HG02981 (cell line): ENCODE results near the gene TMEM208.

ENCODE experiments used
- ATAC-seq: cut with Tn5 transposase; IDR thresholded peaks from one replicate; pipeline ENCODE4 v1.9.1; 2021; ENCODE audit warnings: mild to moderate bottlenecking, moderate library complexity; ENCODE audit not compliant: unreplicated experiment

The TMEM208 gene

DNA sequence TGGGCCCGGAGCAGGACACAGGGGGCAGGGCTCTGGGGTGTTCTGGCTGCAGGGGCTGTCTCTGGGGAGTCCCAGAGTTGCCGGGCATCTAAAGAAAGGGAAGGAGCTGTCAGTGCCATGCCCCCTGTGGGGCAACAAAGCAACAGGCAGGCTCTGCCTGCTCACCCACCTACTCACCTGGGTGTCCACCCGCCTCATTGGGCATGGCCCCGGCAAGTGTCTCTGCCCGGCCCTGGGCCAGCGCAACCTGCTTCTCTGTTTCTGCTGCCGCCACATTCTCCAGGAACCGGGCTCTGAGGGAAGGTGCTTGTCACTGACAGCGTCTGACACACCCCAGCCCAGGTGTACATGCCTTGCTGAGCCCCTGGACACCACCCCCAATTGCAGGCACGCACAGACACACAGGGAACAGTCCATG lies 7.3 kb downstream of the TMEM208 start:
- ATAC-seq, result no peak

DNA sequence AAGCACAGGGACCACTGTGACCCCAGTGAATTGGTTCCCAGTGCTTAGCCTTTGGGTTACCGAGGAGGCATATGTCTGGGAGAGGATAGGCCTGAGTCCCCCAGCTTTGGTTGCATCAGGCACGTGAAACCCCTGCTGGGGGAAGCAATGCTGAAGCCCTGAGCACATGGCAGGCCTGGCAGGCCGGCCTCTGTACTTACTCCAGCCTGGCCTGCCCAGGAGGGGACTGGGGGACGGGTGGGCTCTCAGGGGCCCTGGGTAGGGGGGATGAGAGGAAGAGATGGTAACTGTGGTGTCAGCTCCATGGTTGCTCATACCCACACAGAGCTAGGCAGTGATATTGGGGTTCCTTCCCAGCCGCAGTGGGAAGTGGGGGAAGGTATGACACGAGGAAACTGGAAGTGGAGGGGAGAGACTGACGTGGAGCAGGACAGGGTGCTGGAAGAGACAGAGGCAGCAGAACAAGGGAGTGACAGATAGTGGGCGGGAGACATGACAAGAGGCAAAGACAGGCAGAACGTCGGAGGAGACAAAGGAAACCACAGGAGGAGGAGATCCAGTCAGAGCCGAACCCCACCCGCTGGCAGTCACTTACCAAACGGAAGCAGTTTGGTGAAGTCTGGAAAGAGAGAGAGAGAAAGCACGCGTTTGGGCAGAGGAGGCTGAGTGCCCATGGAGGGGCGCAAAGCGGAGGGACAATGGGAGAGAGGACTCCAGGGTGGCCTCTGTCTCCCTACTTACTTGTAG lies 9.1 kb downstream of the TMEM208 start:
- ATAC-seq, result no peak

DNA sequence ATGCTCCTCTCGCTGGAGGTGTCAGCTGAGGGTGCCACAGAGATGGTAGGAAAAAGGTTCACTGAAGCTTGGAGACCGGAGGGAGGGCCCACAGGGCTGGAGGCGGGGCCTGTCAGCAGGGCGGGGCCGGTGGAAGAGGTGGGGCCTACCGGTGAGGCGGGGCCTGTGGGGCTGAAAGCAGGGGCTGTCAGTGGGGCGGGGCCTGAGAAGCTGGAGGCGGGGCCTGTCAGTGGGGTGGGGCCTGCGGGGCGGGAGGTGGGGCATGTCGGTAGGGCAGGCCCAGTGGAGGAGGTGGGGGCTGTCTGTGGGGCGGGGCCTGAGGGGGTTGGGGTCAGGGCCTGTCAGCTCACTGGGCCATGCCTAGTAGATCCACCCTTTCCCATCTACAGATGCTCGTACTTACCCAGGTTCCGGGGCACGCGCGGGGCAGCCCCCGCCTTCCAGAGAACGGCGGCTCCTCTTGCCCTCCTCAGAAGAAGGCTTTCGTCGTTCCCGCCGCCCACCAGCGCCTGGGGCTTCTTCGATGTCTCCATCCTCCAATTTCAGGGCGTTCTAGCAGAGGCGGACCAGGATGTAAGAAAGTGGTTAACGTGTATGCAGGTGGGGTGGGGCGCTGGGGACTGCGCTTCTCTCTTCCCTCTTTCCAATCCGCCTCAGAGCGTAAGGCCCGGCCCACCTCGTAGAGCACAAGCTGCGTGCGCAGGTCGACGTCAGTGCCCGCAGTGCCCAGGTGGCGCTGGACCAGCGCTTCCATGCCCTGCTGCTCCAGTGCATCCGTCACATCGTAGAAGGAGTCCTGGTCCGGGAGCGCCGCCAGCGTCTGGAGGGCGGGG lies 9.8 kb downstream of the TMEM208 start:
- peak; percentile 57 for ATAC-seq

DNA sequence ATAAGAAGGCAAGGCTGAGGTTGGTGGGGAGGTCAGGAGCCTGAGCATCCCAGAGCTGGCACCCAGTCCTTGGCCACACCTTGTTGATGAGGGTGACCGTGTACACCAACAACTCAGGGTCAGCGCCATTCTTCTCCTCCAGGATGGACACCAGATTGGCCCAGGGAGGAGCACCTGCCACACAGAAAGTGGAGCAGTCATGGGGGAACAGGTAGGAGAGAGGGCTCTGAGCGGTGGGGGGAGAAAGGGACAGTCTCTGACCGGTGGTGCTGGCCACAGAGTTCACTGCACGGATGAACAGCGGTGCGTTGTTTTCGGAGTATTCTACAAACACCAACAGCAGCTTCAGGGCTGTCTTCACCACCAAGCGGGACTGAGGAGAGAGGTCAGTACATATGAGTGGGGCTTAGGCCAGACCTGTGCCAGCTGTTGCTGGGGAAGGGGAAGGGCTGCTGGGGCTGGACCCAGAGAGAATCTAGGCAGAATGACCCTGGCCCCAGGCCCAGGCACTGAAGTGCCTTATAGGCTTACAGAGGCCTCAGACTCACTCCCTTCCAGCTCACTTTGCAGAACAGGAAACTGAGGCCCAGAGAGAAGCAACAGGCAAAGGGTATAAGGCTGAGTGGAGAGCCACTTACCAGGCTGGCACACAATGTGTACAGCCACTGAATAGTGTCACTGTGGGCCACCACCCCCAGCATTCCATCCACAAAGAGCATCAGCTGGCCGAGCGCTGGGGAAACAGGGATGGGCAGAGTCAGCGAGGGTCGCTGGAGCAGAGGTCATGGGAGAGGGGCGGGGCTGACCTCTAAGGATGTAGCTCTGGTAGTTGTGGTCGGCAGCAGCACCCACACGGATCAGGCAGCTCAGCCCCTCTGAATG lies 10.7 kb downstream of the TMEM208 start:
- no peak for ATAC-seq

DNA sequence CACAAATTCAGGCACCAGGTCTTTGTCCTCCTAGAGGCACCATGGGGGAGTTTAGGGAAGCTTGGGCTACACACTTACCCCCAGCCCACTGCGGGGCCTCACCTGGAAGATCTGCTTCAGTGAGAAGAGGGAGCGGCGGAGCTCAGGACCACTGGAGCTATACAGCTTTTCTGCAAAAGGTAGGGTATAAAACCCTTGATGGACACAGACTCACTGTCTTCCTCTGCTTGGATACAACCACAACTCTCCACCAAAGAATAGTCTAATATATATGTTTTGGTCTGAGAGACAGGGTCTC lies 11.3 kb downstream of the TMEM208 start:
- no peak for ATAC-seq

DNA sequence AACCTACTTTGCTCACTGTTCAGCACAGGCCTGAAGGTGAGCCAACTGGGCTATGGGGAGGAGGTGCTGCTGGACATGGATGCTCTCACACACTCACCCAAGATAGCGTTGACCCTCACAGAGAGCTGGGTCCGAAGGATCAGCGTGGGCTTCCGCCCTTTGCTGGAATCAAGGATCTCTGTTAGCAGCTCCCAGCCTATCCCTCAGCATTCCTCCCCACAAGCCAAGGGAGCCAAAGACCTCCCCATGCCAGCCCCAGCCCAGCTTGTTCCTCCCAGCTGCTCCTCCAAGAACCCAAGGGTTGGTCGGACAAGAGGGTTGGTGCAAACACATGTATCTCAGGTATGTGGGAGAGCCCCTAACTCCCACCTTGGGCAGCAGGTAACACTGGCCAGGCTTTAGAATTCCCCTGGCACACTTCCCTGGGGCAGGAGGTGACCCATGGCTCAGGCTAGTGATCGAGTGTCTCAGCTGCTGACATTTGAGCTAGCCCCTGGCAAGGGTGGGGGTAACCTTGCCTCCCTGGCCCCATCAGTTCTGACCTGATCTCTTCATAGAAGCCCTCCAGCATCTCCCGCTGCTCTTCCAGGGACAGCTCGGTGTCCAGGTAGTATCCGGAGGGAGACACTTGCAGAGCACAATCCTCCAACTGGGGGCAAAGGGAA lies 12.0 kb downstream of the TMEM208 start:
- ATAC-seq, result no peak

DNA sequence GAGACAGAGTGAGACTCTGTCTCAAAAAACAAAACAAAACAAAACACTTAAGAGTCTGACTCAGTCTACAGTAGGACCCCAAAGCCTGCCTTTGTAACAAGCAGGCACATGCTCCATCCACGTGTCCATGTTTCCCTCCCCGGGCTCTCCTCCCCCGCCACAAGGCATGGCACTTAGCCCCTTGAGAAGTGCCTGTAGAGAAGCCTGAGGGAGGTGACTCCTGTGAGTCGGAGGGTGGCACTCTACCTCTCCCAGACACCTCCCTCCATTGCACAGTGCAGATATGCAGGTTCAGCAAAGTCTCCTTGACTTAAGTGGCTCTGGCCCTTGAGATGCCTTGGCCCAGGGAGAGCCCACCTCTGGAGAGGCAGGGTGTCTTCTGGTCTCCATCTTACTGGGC lies 13.6 kb downstream of the TMEM208 start:
- ATAC-seq, result no peak

DNA sequence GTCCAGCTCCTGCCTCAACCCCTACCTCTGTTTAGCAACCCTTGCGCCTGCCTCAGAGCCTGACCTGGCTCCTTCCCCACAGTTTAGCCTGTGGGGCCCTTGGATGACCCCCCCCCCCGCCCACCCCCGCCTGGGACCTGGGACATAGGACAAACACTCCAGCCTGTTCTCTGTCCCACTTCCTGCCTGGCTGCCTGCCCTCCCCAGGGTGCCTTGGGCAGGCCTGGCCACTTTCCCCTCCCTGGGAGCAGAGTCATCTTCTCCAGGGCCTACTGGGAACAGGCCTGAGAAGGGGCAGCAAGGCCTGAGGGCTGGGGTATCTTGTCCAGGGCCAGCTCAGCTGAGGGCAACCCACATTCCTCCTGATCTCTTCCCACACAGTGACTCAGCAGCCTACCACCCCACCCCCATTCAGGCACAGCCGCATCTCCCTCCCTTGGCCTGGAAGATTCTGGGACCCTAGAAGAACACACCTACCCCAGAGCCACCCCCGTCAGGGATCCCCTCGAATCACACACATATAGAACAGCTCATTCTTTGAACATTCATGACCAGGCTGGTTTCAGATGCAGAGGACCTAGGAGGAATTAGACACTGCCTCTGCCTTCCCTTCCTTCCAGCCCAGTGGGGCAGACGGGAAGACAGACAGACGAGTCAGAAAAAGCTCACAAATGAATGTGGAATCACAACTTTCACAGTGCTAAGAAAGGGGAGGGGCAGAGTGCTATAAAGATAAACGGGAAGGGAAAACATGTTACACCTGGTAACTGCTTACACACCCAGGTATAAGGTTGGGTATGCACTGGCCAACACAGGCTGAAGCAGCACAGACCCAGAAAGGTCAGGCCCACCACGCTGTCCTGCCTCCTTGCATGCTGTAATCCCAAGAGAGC lies 14.3 kb downstream of the TMEM208 start:
- no peak for ATAC-seq

DNA sequence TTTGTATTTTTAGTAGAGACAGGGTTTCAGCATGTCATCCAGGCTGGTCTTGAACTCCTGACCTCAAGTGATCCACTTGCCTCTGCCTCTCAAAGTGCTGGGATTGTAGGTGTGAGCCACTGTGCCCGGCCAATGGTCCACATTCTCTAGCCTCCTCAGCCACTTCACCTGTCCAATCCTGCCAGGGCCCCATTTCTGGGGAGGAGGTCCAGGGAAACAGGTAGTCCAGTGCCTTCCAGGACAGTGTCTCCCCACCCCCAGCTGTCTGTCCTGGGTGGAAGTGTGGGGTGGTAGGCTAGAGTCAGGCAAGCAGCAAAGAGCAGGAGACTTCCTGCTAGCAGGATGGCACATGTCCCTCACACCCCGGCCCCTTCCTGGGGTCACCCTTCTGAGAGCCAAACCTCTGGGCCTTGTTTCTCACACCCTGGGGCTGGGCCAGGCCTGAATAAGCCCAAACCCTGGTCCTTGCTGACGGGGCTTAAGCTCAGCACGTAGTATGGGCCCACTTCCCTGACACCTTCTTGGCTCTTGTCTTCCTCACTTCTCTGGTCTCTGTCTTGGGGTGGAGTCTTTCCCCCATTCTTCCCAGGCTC lies 15.3 kb downstream of the TMEM208 start:
- ATAC-seq, result no peak

DNA sequence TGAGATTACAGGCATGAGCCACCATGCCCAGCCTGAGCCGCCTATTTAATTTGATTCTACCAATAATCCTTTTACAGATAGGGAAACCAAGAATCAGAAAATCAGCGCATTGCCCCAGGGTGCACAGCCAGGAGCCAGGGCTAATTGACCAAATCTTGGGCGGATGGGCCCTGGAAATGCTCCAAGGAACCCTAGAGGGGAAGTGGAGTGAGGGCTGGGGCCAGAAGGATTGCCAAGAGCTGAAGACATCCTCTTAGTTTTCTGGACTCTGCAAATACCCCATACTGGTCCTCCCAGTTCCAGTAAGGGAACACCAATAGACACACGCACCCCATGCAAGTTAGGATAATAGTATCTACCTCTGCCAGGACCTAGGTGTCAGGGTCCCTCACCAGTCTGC lies 16.6 kb downstream of the TMEM208 start:
- no peak for ATAC-seq

DNA sequence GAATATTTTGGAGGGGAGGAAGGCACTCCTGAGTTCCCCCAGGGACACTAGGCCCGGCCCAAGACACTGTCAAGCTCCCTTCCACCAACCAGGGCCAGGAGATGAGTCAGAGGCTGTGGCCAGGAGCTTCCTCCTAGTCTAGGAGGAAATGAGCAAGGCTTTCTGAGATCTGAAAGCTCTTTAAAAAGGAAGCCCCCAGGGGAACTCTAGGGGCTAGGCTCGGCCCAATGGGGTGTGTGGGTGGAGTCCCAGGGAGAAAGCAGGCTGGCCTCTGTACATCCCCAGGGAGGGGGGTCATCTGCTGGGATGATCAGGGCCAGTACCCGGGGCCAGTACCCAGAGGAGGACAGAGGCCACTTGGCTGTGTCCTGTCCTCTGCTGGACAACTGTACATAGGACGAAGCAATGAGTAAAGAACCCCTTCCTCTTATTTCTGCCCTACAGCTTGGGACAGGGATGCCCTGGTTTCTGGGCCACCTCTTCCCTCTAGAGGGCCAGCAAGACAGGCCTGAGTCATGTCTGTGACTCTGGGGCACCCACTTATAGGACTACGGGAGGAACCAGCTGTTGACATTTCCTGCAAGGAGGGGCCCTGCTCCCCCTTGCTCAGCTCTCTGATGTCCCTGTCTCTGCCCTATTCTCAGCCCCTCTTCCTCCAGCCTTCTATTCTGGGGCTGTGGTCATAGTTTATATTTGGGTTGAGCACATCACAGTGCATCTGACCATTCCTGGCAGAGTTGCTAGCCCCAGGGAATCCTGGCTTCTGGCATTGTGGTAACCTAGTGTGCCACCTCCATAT lies 17.7 kb downstream of the TMEM208 start:
- ATAC-seq, result peak; percentile 55

DNA sequence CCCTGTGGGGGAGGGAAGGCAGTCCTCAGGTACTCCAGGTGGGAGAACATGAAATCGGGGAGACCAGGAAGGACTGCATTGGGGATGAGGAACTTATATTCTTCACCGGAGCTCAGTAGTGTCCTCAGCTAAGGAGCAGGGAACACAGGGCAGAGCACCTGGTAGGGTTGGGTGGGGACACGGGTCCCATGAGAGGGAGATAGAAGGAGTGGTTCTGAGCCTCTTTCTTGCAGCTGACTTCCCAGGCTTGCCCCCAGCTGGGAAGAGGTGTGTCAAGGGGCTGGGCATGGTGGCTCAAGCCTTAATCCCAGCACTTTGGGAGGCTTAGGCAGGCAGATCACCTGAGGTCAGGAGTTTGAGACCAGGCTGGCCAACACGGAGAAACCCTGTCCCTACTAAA lies 18.3 kb downstream of the TMEM208 start:
- ATAC-seq, result no peak

DNA sequence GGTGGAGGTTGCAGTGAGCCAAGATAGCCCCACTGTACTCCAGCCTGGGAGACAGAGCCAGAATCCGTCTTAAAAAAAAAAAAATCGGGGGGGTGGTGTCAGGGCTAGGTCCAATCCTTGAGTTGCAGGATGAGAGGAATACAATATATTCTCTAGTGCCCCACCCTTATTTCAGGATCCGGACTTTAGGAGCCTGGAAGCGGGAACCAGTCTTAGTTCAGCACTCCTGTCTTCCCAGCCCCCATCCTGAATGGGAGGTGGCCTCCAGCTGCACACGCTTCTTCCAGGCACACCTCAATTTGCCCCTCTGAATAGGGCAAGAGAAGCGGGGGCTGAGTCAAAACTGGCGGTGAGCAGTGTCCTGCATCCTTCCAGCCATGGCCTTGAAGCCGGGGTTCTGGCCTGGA lies 18.7 kb downstream of the TMEM208 start:
- ATAC-seq, result no peak

DNA sequence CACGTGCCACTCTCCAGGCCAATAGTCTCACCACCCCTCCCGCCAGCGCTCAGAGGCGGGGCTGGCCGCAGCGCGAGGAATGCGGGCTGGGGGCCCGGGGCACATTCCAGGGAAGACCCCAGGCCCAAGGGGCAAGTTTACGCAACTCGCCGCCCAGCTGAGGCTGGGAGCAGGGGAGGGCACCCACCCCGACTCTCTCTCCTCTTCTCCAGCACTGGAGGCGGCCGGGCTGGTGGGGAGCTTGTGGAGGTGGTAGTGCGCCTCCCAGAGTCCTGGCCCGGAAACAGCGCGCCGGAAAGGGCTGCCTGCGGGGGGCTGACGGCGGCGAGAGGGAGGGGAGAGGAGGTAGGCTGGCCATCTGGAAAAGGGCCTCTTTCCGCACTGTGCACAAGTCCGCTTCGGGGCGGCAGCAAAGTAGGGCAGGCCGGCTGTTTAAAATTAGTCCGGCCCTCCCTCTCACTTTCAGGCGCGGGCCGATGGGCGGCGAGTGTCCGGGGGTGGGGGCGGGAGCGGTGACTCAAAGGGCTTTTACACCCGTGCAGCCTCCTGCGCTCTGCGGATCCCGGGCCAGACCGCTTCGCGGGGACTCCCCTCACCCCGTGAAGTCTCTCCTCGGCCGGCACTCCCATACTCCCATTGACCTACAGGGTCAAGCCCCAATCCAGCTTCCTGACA lies 19.3 kb downstream of the TMEM208 start:
- peak; percentile 17 for ATAC-seq

DNA sequence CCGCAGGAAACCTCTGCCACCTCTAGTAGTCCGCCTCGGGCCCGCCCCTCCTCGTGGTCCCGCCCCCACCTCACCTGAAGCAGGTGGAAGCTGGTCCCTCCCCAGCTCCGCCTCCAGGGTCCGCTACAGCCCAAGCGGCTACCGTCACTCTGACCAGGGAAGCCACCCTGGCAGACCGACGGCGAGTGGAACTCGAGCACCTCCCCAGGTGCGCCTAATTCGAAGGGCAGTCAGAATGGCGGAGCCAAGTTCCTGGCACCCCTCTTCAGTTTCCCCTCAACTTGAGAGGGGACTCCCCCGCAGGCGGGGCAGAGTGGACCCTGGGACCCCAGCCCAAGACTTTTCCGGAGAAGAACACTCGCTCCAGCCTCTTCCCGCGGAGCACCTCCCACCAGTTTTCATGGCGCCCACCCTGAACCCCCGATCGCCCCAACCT lies 19.8 kb downstream of the TMEM208 start:
- peak; percentile 2 for ATAC-seq

DNA sequence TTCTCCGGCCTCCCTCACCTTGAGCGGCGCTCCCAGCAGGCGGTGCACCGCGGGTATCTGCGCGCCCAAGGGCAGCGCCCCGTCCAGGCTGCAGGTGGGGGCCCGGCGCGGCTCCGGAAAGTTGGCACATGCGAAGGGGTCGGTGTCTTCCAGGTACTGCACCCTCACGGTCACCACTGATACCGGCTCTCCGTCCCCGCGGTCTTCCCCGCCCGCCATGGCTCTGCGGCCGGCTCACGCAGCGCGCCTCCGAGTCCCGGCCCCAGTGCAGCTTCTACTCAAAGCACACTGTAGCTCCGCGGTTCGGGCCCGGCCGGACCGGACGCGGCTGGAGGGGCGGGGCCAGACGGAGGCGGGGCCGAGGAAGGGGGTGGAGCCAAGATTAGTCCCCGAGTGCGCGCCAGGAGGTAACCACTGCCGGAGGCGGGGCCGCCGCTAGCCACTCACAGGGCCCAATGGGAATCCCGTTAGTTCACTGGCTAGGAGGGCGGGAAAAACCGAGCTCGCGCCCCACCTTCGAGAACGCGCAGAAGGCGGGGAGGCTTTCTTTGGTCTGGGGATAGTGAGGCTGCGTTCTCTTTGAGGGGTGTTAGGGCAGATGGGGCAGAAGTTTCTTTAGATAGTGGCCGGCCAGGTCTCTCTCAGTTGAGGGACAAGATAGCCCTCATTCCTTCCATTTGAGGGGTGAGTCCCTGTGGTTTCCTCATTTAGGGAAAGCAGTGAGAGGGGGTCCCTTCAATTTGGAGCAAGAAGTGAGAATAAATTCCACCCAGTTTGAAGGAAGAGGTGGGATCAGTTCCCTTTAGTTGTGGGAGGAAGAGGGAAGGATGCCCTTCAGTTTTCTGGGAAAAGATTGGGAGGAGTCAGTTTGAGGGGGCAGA lies 20.5 kb downstream of the TMEM208 start, which contains the start of gene FHOD1:
Gene FHOD1 (minus strand): TSS at position 290 of the 881 bp plus-strand sequence. CDS start 71 bp downstream, at position 219.
- peak; percentile 42 for ATAC-seq

DNA sequence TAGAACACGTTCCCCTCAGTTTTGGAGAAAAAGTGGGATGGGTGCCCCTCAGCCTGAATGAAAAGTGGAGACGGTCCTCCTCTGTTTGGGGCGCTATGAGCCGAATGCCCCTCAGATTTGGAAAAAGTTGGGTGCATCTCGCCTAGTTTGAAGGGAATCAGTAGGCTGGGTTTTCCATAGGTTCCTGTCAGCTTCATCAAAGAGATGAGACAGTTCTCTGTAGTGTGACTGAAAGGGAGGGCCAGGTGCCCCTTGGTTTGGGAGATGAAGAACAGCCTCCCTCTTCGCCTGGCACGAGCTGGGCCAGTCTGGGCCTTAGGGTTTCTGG lies 21.1 kb downstream of the TMEM208 start:
- no peak for ATAC-seq
